A549 treated with ZK216348 at 1 μM for 4 hours (cell line): ENCODE results near the gene SAMHD1. TPM values are rescaled to one million over a fixed set of nuclear protein-coding genes. Genes with fewer than 3 reads are reported as not detected.

ENCODE experiments used
- total RNA-seq: library from RNA; stranded (reverse); fragments of 200-300 nt; extraction: Qiagen RNA extraction; gene quantifications from 5 replicates; pipeline ENCODE4 v1.2.3, GENCODE V29; 2022; ENCODE audit warnings: low read depth

Gene SAMHD1
- 6.5 to 7.8 TPM (median 7.4 TPM) in 5 replicates for total RNA-seq

GRCh38 chr20:36951198-36951978 is at the start of gene SAMHD1:
Gene SAMHD1, minus strand, starts transcription at chr20:36951708. Its CDS starts 65 bp downstream, at chr20:36951643.

GRCh38 chr20:36875702-36876472 is 75.6 kb downstream of the SAMHD1 start, which contains the start of gene TLDC2:
Gene TLDC2, plus strand, starts transcription at chr20:36876138. Its CDS starts 37 bp downstream, at chr20:36876175.

Other genes with a start within 250 kb of the SAMHD1 start
- 21.1 to 23.2 TPM (median 22.8 TPM) in 5 replicates for gene NDRG3, start 205.6 kb downstream of the SAMHD1 start, total RNA-seq
- 21.7 to 28.1 TPM (median 24.6 TPM) in 5 replicates for gene DSN1, start 177.9 kb downstream of the SAMHD1 start, total RNA-seq
- gene TLDC2, start 75.6 kb downstream of the SAMHD1 start, total RNA-seq: not detected in 5 replicates
- gene RBL1, start 144.3 kb upstream of the SAMHD1 start, total RNA-seq: 7.5 to 10.7 TPM (median 9.9 TPM) in 5 replicates
- gene RPN2, start 227.6 kb upstream of the SAMHD1 start, total RNA-seq: 258 to 274 TPM (median 261 TPM) in 5 replicates
- 0.61 to 1.3 TPM (median 0.74 TPM) in 5 replicates for gene MROH8, start 227.8 kb upstream of the SAMHD1 start, total RNA-seq